ENCODE data around the gene CPTP. TPM values are rescaled to one million over a fixed set of nuclear protein-coding genes. Genes with fewer than 3 reads are reported as not detected.

Gene CPTP
- polyA plus RNA-seq, 1 donor from 2014 or later, result 9.9 TPM

GRCh38 chr1:1335283-1335682 lies 10.7 kb downstream of the CPTP start:
- no peaks in the 10 kb centered on the region for H4K20me1 ChIP-seq (ENCODE audit: insufficient read depth)

GRCh38 chr1:1335792-1336248 lies 11.2 kb downstream of the CPTP start:
- Histone ChIP-seq H3K27ac (ENCODE audit: low read length) (no peak overlapping the region), H3F3A (ENCODE audit: insufficient read depth, low read length, poor library complexity, severe bottlenecking) (no peaks in the 10 kb centered on the region), H3K27me3 (ENCODE audit: insufficient read depth, low read depth, low read length) (no peaks in the 10 kb centered on the region), H3K9ac (ENCODE audit: low read length) (no peak overlapping the region), H4K20me1 (ENCODE audit: insufficient read depth) (no peaks in the 10 kb centered on the region), H3K4me2 (ENCODE audit: low read length) (no peak overlapping the region), H3K4me3 (ENCODE audit: low read length) (no peak overlapping the region), H3K79me2 (replicated peaks; ENCODE audit: insufficient read depth, low read length) (no peaks in the 10 kb centered on the region), H3K9me3 (ENCODE audit: low read length) (no peaks in the 10 kb centered on the region), H2AFZ (ENCODE audit: low read depth, low read length) (no peak overlapping the region), H3K9me2 (ENCODE audit: insufficient read depth, low read length) (no peaks in the 10 kb centered on the region), H3K36me3 (ENCODE audit: insufficient read depth, low read length) (no peaks in the 10 kb centered on the region)
- TF ChIP-seq CTCF (IDR thresholded peaks at IDR 0.05; ENCODE audit: poor library complexity, severe bottlenecking) (no peak), POLR2AphosphoS5 (IDR thresholded peaks at IDR 0.05) (no peak)

More at GRCh38 chr1:1335283-1335682, 10.7 kb downstream of the CPTP start:
- Histone ChIP-seq H3K27ac (ENCODE audit: low read length) (no peak overlapping the region), H3K27me3 (ENCODE audit: insufficient read depth, low read depth, low read length) (no peaks in the 10 kb centered on the region), H3K79me2 (replicated peaks; ENCODE audit: insufficient read depth, low read length) (no peaks in the 10 kb centered on the region), H3K36me3 (ENCODE audit: insufficient read depth, low read length) (no peaks in the 10 kb centered on the region), H3K9me2 (ENCODE audit: insufficient read depth, low read length) (no peaks in the 10 kb centered on the region), H3K9me3 (ENCODE audit: low read length) (no peaks in the 10 kb centered on the region), H2AFZ (ENCODE audit: low read depth, low read length) (no peak overlapping the region), H3F3A (ENCODE audit: insufficient read depth, low read length, poor library complexity, severe bottlenecking) (no peaks in the 10 kb centered on the region), H3K9ac (ENCODE audit: low read length) (no peak overlapping the region), H3K4me2 (ENCODE audit: low read length) (no peak overlapping the region), H3K4me3 (ENCODE audit: low read length) (no peak overlapping the region)
- TF ChIP-seq EP300 (conservative IDR thresholded peaks at IDR 0.05; ENCODE audit: poor library complexity, severe bottlenecking), result no peak

- Histone ChIP-seq H3K9ac (ENCODE audit: low read length) (no peak overlapping the region), H3F3A (ENCODE audit: insufficient read depth, low read length, poor library complexity, severe bottlenecking) (no peaks in the 10 kb centered on the region), H2AFZ (ENCODE audit: low read depth, low read length) (no peak overlapping the region), H4K20me1 (ENCODE audit: insufficient read depth) (no peaks in the 10 kb centered on the region), H3K79me2 (replicated peaks; ENCODE audit: insufficient read depth, low read length) (no peaks in the 10 kb centered on the region), H3K4me3 (ENCODE audit: low read length) (no peak overlapping the region), H3K27me3 (ENCODE audit: insufficient read depth, low read depth, low read length) (no peaks in the 10 kb centered on the region), H3K9me3 (ENCODE audit: low read length) (no peaks in the 10 kb centered on the region), H3K27ac (ENCODE audit: low read length) (no peak overlapping the region), H3K4me2 (ENCODE audit: low read length) (no peak overlapping the region), H3K36me3 (ENCODE audit: insufficient read depth, low read length) (no peaks in the 10 kb centered on the region), H3K9me2 (ENCODE audit: insufficient read depth, low read length) (no peaks in the 10 kb centered on the region)
- TF ChIP-seq MXI1 (conservative IDR thresholded peaks at IDR 0.05; ENCODE audit: poor library complexity, severe bottlenecking) (no peak), CTCF (IDR thresholded peaks at IDR 0.05; ENCODE audit: poor library complexity, severe bottlenecking) (no peak), EZH2 (IDR thresholded peaks at IDR 0.05; ENCODE audit: borderline replicate concordance, insufficient read depth, low read length, poor library complexity, severe bottlenecking) (no peak), REST (IDR thresholded peaks at IDR 0.05; ENCODE audit: borderline replicate concordance) (no peak), EP300 (conservative IDR thresholded peaks at IDR 0.05; ENCODE audit: poor library complexity, severe bottlenecking) (no peak), POLR2AphosphoS5 (IDR thresholded peaks at IDR 0.05) (no peak), TAF1 (IDR thresholded peaks at IDR 0.05; ENCODE audit: low read depth) (no peak), SMC3 (conservative IDR thresholded peaks at IDR 0.05; ENCODE audit: poor library complexity) (no peak), RAD21 (conservative IDR thresholded peaks at IDR 0.05) (no peak)
Measured at GRCh38 chr1:1336446-1336845, 11.8 kb downstream of the CPTP start.

Measured in neural cell (in vitro differentiated cells).